ENCODE measurements around the gene LRP1. TPM values are rescaled to one million over a fixed set of nuclear protein-coding genes. Genes with fewer than 3 reads are reported as not detected.
A peak's percentile ranks its signal among the peaks of the same experiment; 100 is the strongest.

LRP1 gene
- total and polyA plus RNA-seq, 2 of the 13 experiments (the other 11 are each of a cell fraction or from before 2014, with no cell fraction given), result 14.7 to 30.8 TPM

GRCh38 chr12:57089271-57090245 is 38.7 kb upstream of the LRP1 start (continued):
- no peak for TF ChIP-seq ZNF782 (CRISPR knock-in tag; IDR thresholded peaks at IDR 0.05; ENCODE audit: borderline replicate concordance)
- TF ChIP-seq ZNF709 (CRISPR knock-in tag; IDR thresholded peaks at IDR 0.05), result no peak
- TF ChIP-seq ZNF234 (CRISPR knock-in tag; conservative IDR thresholded peaks at IDR 0.05), result no peak
- TF ChIP-seq STAT6 (CRISPR knock-in tag; IDR thresholded peaks at IDR 0.05; ENCODE audit: borderline replicate concordance), result no peak
- TF ChIP-seq ZMAT5 (CRISPR knock-in tag; IDR thresholded peaks at IDR 0.05; ENCODE audit: borderline replicate concordance, low read depth), result no peak
- no peak for TF ChIP-seq SIN3B (IDR thresholded peaks at IDR 0.05; ENCODE audit: low read length)
- no peak for TF ChIP-seq NR0B2 (CRISPR knock-in tag; IDR thresholded peaks at IDR 0.05)
- no peak; the same call in 1 of the 2 replicates for TF ChIP-seq ZNF740 (CRISPR knock-in tag; IDR thresholded peaks at IDR 0.05)
- TF ChIP-seq KLF11 (CRISPR knock-in tag; IDR thresholded peaks at IDR 0.05), result no peak
- TF ChIP-seq ADNP (CRISPR knock-in tag; IDR thresholded peaks at IDR 0.05), result no peak
- TF ChIP-seq ZFP91 (CRISPR knock-in tag; IDR thresholded peaks at IDR 0.05; ENCODE audit: borderline replicate concordance), result peak; percentile 28; the same call in 1 of the 2 replicates
- no peak for TF ChIP-seq HCFC1 (IDR thresholded peaks at IDR 0.05; ENCODE audit: low read depth, low read length)
- no peak for TF ChIP-seq RFX5 (IDR thresholded peaks at IDR 0.05; ENCODE audit: low read depth, low read length)
- TF ChIP-seq NR2F2 (IDR thresholded peaks at IDR 0.05; ENCODE audit: borderline replicate concordance, low read depth), result no peak
- no peak for TF ChIP-seq ZNF33B (CRISPR knock-in tag; IDR thresholded peaks at IDR 0.05)
- TF ChIP-seq ZNF704 (CRISPR knock-in tag; IDR thresholded peaks at IDR 0.05; ENCODE audit: borderline replicate concordance), result no peak
- peak; percentile 21; the same call in 1 of the 2 replicates for TF ChIP-seq ZBTB10 (CRISPR knock-in tag; IDR thresholded peaks at IDR 0.05; ENCODE audit: borderline replicate concordance)

All from HepG2 (cell line).